Activated T-cell treated with anti-CD3 and anti-CD28 coated beads for 4 hours (primary cell): ENCODE results near the gene KRT27.

Experiments
- DNase-seq: peaks from one replicate; pipeline ENCODE4 v3.0.0-alpha.2; 2020

The KRT27 gene

DNA sequence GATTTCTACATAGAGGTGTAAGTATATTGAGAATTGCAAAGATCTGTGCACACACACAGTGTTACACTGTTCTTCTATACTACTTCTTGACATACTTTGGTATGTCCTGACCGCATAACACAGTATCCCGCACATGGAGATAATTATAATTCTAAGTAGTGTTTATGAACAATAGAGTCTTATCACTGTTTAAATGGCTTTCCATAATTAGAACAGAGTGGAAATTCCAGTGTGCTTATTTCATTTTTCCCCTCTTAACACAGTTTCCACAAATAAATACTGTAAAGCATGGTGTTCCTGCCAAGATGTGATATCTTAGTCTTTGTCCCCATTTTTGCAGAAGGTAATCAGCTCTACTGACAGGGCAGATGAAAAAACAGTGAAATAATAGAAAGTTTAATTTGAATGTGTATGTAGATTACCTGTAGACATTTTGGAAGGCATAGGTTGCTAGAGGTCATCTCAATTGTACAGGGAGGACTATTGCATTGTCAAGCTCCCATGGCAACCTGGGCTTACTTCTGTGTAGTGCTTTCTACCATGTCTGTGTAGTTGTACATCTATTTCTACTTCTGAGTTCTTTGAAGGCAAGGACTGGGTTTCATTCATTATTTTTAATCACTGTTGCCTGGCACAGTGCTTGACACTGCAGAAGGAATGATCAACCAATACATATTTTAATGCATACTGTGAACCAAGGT, 27.5 kb upstream of the KRT27 start:
- DNase-seq = no peak

GRCh38 chr17:40806131-40806530, 23.8 kb upstream of the KRT27 start:
- no peak for DNase-seq

- peak; percentile 64 for DNase-seq
Observed at GRCh38 chr17:40803617-40804082, 21.3 kb upstream of the KRT27 start.

- no peak for DNase-seq
Observed at GRCh38 chr17:40801157-40801556, 18.8 kb upstream of the KRT27 start.

- no peak for DNase-seq
Observed at GRCh38 chr17:40800381-40800780, 18.0 kb upstream of the KRT27 start.

GRCh38 chr17:40799859-40800258, 17.5 kb upstream of the KRT27 start, which contains the start of gene KRT28:
Gene KRT28 (minus strand): TSS chr17:40799959. CDS start chr17:40799893, 66 bp downstream.
- DNase-seq = no peak

GRCh38 chr17:40796846-40797245, 14.5 kb upstream of the KRT27 start:
- no peak for DNase-seq

GRCh38 chr17:40795019-40795667, 12.8 kb upstream of the KRT27 start:
- no peak for DNase-seq

DNA sequence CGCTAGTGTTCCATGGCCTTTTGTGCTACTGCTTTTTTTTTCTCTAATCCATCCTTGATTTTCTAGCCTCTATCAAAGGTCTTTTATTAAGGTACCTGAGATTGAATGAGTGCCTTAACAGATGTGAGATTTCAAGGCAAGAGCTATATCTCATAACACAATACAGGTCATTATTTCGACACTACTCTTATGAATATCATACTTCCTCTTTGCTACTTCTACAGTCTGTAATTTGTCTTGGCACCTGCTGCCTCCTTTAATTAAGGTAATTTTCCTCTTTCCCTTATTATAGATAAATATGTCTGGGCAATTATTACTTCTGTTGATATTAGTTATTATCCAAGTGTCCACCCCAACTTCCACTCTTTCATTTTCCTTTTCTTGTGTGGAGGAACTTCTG, 12.1 kb upstream of the KRT27 start:
- DNase-seq = no peak

- DNase-seq = no peak
Observed at GRCh38 chr17:40793832-40794231, 11.5 kb upstream of the KRT27 start.

DNA sequence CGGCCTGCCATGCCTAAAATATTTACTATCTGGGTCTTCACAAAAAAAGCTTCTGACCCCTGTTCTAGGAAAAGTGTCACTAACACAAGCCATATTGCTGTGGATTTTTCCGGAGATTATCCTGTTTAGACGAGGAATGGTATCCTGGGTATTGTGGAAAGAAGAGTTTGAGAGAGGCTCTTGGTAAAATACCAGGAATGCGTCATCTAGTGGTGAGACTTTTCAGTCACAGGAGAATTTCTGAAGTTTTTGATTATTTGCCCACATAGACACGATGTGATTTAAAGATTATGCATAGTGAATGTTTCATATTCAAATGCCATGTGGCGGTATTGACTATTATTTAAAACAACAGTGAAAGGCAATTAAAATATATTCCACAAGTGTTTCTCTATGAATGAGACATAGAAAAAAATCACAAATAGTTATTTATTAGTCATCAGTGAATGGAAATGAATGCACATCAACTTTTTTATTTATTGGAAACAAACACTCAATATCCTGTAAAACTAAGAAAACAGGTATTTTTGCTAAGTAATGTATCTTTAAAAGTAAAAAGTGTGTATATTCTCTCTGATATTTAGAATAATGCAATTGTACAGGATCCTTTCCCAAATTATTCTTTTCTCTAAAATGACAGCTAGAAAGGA, 9.6 kb upstream of the KRT27 start:
- no peak for DNase-seq

- no peak for DNase-seq
Observed at GRCh38 chr17:40791111-40791510, 8.8 kb upstream of the KRT27 start.

DNA sequence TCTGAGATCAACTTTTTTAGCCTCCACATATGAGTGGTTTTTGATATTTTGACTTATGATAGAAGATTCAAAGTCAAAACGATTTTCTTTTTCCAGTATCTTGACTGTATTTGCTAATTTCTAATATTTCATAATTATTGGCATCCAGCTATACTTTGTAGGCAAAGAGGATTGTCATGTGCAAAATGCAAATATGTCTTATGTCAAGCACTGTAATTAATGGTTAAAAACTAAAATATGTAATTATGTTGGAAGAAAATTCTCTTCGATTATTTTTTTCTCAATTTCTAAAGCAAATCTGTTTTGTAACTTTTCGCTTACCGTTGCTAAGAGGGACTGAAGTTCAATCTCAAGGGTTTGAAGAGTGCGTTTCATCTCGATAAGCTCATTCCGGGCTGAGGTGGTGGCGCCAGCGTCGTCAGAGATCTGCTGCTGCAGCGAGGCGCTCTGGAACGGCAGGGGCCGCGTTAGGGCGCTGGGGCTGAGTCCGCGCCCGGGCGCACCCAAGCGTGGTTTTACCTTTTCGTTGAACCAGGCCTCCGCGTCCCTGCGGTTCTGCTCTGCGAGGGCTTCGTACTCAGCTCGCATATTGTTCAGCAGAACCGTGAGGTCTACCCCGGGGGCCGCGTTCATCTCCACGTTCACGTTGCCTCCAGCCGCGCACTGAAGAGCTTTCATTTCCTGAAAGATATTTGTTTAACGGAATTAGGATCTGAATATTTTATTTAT, 3.0 kb downstream of the KRT27 start:
- DNase-seq = no peak

- no peak for DNase-seq
Observed at GRCh38 chr17:40778461-40778860, 3.9 kb downstream of the KRT27 start.

- DNase-seq = no peak
Observed at GRCh38 chr17:40777971-40778370, 4.4 kb downstream of the KRT27 start.

DNA sequence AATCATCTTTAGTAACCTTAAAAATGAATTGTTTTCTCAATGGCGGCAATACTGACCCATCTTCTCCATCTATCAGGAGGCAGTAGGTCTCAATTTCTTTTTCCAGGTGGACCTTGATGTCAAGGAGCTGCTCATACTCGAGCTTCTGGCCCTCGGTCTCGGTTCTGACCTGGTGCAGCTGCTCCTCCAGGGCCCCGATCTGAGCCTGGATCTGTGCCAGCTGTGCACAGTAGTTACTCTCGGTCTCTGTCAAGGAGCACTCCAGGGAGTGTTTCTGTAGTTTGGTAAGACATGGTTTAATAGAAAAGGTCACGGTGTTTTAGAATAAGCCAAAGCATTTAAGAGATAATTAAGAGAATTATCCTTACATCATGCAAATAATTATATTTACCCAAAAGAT, 4.9 kb downstream of the KRT27 start:
- no peak for DNase-seq

DNA sequence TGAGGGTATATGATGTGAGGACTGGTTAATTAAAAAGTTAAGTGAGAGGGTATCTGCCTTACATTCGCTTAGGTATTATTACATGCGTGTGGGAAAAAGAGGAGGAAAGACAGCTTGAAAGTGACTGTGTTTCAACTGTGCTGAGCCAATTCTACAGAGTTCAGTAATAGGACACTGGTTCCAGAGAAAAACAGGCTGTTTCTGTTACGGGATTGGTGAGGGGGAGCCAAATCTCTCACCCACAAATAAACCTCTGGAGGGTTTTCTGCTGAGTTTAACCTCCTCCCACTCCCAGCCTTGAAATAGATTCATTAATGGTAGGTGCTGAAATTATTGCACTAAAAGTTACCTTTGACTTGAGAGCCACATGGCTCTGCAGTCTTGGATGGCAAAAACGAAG, 6.4 kb downstream of the KRT27 start:
- no peak for DNase-seq

- no peak for DNase-seq
Observed at GRCh38 chr17:40772101-40772500, 10.2 kb downstream of the KRT27 start, which contains the start of gene KRT26. Gene KRT26 (minus strand): TSS chr17:40772201. CDS start chr17:40772113, 88 bp downstream.

- no peak for DNase-seq
Observed at GRCh38 chr17:40765657-40766056, 16.7 kb downstream of the KRT27 start.

DNA sequence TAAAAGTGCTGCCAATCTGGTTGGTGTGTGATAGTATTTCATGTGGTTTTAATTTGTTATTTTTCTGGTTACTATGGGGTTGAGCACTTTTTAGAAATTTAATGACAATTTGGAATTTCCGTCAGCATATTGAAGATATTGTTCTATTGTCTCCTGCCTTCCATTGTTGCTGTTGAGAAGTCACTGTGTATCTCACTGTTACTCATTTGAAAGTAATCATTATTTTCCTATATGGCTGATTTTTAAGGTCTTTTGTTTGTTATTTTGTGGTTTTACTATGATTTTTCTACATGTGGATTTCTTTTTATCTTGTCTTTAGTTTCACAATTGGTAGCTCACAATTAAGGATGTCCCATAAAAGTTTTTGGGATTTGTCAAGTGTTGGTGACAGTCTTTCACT, 18.6 kb downstream of the KRT27 start:
- no peak for DNase-seq

DNA sequence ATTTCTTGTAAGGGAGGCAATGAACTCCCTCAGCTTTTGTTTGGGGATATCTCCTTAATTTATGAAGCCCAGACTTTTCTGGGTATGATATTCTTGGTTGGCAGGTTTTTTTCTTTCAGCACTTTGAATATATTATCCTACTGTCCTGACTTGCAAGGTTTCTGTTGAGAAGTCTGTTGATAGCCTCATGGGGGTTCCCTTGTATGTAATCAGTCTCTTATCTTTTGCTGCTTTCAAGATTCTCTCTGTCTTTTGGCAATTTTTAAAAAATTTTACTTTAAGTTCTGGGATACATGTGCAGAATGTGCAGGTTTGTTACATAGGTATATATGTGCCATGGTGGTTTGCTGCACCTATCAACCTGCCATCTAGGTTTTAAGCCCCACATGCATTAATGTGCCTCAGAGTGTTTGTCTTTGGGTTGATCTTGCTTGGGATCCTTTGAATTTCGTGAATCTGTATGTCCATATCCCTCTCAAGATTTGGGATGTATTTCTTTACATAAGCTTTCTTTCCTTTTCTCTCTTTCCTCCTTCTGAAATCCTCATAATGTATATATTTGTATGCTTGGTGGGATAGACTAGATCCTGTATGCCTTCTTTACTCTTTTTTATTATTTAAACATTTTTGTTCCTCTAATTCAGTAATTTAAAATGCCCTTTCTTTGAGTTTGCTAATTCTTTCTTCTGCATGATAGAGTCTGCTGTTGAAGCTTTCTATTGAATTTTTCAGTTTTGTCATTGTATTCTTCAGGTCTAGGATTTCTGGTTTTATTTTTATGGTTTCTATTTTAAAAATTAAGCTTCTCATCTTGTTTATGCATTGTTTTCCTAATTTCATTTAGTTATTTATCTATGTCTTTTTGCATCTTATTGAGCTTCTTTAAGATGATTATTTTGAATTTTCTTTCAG, 22.0 kb downstream of the KRT27 start:
- DNase-seq = no peak

GRCh38 chr17:40755231-40755630, 27.1 kb downstream of the KRT27 start, which contains the start of gene KRT25:
Gene KRT25 (minus strand): TSS chr17:40755331. CDS start chr17:40755271, 60 bp downstream.
- no peak for DNase-seq
